Glomerular endothelial cell (primary cell): ENCODE measurements around the gene IFT25. TPM values are rescaled to one million over a fixed set of nuclear protein-coding genes. Genes with fewer than 3 reads are reported as not detected.

ENCODE experiments used
- DNase-seq: peaks from one replicate; pipeline ENCODE4 v3.0.0-alpha.2; 2011; ENCODE audit warnings: low read depth, low spot score; ENCODE audit errors: extremely low read depth
- total RNA-seq: library from RNA; depleted of rRNA; stranded (reverse); fragments of >200 nt; gene quantifications from 2 replicates; pipeline ENCODE4 v1.2.3, GENCODE V29; 2015

Gene IFT25
- total RNA-seq, 1 donor from 2014 or later, result 19.1 TPM

DNA sequence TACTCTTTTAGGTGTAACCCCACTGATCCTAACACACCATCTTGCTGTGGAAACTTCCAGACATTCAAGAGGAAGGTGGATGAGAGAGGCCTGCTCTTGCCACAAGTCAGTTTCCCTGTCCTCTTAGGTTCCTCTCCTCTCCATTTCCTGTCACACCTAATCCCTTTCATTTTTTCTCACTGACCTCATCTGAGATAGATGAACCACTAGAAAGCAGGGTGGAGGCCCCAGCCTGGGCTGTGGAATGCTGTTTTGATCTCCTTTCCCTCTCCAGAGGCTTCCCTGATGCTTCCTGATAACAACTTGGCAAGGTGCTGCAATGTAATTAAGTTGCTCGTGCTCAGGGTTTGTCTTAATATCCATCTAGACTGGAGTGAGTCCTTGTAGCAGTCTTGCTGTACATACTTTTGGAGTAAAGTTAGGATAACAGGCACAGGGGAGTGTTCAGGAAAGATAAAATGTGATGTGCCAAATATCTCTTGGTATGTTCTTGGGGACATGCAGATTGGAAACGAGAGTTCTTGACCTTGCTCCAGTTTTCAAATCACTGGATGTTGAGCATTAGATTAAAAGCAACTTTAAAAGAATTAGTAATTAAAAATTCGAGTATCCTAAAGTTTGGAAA, 11.8 kb upstream of the IFT25 start:
- no peak for DNase-seq

GRCh38 chr1:53956308-53957168, 11.0 kb upstream of the IFT25 start:
- DNase-seq, result no peak

GRCh38 chr1:53954128-53954527, 8.6 kb upstream of the IFT25 start:
- no peak for DNase-seq

- DNase-seq, result no peak
Observed at GRCh38 chr1:53951697-53952096, 6.2 kb upstream of the IFT25 start.

GRCh38 chr1:53949023-53949990, 3.8 kb upstream of the IFT25 start:
- DNase-seq, result no peak

GRCh38 chr1:53948291-53948690, 2.8 kb upstream of the IFT25 start:
- DNase-seq, result no peak

DNA sequence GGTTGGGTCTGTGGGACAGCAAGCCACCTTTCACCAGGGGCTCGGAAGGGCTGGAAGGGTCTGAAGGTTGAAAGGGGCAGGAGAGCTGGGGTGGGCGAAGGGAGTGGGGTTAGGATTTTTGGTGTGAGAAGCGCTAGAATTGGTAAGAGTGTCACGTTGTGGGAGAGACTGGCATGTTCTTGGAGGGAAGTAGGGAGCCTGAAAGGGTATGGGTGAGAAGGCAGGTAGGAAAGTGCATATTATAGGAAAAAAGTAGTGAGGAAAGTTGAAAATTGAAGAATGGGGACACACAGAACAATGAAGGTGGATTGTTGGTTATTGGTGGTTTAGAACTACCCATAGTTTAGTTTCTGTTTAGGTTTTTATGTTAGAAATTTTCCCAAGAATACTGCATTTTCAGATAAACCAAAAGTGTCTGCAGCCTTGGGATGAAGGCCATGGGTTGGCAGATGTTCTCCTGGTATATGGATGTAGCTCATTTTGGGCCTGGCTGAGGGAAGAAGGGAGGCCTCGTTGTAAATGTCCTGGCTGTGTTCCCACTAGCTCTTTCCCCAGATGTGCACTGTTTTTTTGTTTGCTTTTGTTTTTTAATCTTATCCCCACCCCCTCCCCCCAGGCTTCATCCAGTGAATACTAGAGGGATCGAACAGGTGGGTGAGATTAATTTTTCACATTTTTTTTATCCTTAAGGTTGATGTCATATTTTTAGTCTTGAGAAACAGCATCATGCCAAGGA, 1.8 kb upstream of the IFT25 start:
- DNase-seq, result no peak

- DNase-seq, result no peak
Observed at GRCh38 chr1:53946252-53947171, 1.0 kb upstream of the IFT25 start, which contains the start of gene LRRC42. Gene LRRC42, plus strand, starts transcription at chr1:53946350. Its CDS starts 5,650 bp downstream, at chr1:53952000.

GRCh38 chr1:53945183-53945432, 391 bp downstream of the IFT25 start:
- DNase-seq, result no peak

GRCh38 chr1:53944469-53945182, 873 bp downstream of the IFT25 start:
- no peak for DNase-seq

GRCh38 chr1:53943490-53944043, 1.9 kb downstream of the IFT25 start:
- no peak for DNase-seq

- DNase-seq, result no peak
Observed at GRCh38 chr1:53943090-53943489, 2.4 kb downstream of the IFT25 start.

DNA sequence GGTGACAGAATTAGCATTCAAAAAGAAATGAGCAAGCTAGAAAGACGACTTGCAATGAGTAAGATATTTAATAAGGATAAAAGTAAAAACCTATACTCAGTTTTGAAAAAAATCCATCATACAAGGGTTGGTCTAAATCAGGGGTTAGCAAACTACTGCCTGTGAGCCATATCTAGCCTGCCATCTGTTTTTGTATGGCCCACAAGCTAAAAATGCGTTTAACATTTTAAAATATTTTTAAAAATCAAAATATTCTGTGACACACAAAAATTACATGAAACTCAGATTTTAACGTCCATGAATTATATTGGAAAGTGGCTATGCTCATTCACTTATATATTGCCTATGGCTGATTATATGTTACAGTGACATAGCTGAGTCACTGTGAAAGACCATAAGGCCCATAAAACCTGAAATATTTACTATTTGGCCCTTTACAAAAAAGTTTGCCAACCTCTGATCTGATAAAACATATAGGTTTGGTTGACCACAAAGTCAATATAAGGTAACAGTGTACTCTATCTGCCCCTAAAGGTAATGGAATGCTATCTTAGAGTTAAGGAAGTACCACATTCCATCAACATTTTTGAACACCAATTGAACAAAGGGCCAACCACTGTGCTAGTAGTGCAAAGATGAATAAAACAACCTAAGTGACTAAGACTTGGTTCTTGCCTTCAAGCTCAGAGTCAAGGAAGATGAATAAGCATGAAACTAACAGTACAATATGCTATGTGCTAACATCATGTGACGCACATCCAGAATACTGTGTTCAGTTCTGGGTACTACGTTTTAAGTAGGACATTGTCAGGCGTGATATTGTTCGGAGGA, 3.2 kb downstream of the IFT25 start:
- no peak for DNase-seq

GRCh38 chr1:53938136-53938830, 7.2 kb downstream of the IFT25 start:
- no peak for DNase-seq

DNA sequence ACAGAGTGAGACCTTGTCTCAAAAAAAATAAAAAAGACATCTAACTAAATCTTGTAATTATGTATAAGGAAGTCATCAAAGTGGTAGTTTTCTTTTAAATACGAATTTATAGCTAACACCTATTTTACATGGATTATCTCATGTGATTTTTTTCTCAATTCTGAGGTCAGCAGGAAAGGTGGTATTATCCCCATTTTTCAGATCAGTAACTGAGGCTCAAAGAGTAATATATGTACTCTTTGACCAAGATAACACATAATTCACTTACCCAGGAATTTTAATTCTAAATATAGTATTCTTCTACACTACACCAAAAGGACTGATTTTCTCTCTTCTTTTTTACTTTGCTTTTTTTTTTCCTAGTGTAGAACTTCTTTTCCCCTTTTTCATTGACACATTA, 9.1 kb downstream of the IFT25 start:
- no peak for DNase-seq

DNA sequence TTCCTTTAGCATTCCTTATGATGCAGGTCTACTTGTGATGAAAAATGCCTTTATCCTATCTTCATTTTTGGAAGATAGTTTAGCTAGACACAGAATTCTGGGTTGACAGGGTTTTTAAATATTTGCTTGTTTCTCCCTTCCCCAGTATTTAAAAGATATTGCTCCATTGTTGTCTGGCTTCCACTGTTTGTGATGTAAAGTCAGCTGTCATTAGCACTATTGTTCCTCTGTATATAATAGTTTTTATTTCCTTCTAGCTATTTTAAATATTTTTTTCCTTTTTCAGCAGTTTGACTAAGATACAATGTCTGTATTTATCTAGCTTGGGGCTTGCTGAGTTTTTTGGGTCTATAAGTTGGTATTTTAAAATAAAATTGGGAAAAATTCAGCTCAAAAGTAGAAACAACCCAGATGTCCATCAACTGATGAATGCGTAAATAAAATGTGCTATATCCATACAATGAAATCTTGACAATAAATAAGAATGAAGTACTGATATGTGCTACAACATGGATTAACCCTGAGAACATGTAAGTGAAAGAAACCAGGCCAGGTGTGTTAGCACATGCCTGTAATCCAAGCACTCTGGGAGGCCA, 11.2 kb downstream of the IFT25 start:
- DNase-seq, result no peak

DNA sequence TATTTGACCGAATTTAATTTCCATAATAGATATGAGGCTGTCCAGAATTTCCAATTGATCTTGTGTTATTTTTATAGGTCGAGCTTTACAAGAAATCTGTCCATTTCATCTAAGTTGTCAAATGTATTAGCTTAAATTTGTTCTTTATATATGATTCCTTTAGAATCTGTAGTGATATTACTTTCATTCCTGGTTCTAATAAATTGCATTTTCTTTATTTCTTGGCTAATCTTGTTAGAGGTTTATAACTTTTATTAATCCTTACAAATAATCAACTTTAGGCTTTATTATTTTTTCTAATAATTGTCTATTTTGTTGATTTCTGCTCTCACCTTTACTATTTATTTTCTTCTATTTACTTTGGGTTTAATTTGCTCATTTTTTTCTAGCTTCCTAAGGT, 14.0 kb downstream of the IFT25 start:
- DNase-seq, result no peak
